Measurements from ENCODE around the gene CMBL. TPM values are rescaled to one million over a fixed set of nuclear protein-coding genes. Genes with fewer than 3 reads are reported as not detected.

The CMBL gene
- polyA plus RNA-seq = 1 to 10 TPM; 1.9 to 2.8 TPM

- no peaks in the 10 kb centered on the region for H3K9me3 ChIP-seq (ENCODE audit: control insufficient read depth in 2 of 2, insufficient read depth in 1 of 2, low read depth in 1 of 2, low read length in 1 of 2)
- peak within 1 kb of the TSS; percentile 66 to 72 for H3K27ac ChIP-seq (ENCODE audit: low read depth in 2 of 2, low read length in 1 of 2)
- peaks cover 0 to 3% of the 10 kb centered on the region in 2 donors for H3K4me1 ChIP-seq (ENCODE audit: control insufficient read depth in 2 of 2, insufficient read depth in 2 of 2, low read length in 1 of 2)
- WGBS, 2 donors = 2 to 3% methylated on average over 56 of the region's 56 CpGs
- H3K27me3 ChIP-seq (ENCODE audit: control insufficient read depth in 1 of 2, insufficient read depth in 2 of 2, low read length in 2 of 2) = no peaks in the 10 kb centered on the region
- no peaks in the 10 kb centered on the region for H3K36me3 ChIP-seq (ENCODE audit: control insufficient read depth in 2 of 2, insufficient read depth in 2 of 2, low read length in 1 of 2)
- H3K4me3 ChIP-seq (ENCODE audit: low read depth in 1 of 2, low read length in 2 of 2) = peak within 1 kb of the TSS; percentile 48 to 60
Measured at GRCh38 chr5:10307206-10308148, at the start of gene CMBL. CMBL (minus strand) TSS chr5:10307902; CDS start chr5:10290762, 17,140 bp downstream.

- peak overlapping the region in 1 of 2 donors; percentile 78 for H3K4me3 ChIP-seq (ENCODE audit: low read depth in 1 of 2, low read length in 2 of 2)
- no peaks in the 10 kb centered on the region for H3K36me3 ChIP-seq (ENCODE audit: control insufficient read depth in 2 of 2, insufficient read depth in 2 of 2, low read length in 1 of 2)
- 21 to 25% methylated on average over 16 of the region's 16 CpGs for WGBS, 2 donors
- no peaks in the 10 kb centered on the region for H3K27me3 ChIP-seq (ENCODE audit: control insufficient read depth in 1 of 2, insufficient read depth in 2 of 2, low read length in 2 of 2)
- H3K4me1 ChIP-seq (ENCODE audit: control insufficient read depth in 2 of 2, insufficient read depth in 2 of 2, low read length in 1 of 2) = peaks cover 0 to 4% of the 10 kb centered on the region in 2 donors
- H3K27ac ChIP-seq (ENCODE audit: low read depth in 2 of 2, low read length in 1 of 2) = peak overlapping the region in 1 of 2 donors; percentile 32
- H3K9me3 ChIP-seq (ENCODE audit: control insufficient read depth in 2 of 2, insufficient read depth in 1 of 2, low read depth in 1 of 2, low read length in 1 of 2) = no peaks in the 10 kb centered on the region
Measured at GRCh38 chr5:10355071-10355889, 47.6 kb upstream of the CMBL start.

GRCh38 chr5:10354048-10354872 lies 46.6 kb upstream of the CMBL start:
- no peaks in the 10 kb centered on the region for H3K36me3 ChIP-seq (ENCODE audit: control insufficient read depth in 2 of 2, insufficient read depth in 2 of 2, low read length in 1 of 2)
- H3K27me3 ChIP-seq (ENCODE audit: control insufficient read depth in 1 of 2, insufficient read depth in 2 of 2, low read length in 2 of 2) = no peaks in the 10 kb centered on the region
- H3K4me1 ChIP-seq (ENCODE audit: control insufficient read depth in 2 of 2, insufficient read depth in 2 of 2, low read length in 1 of 2) = peaks cover 0 to 4% of the 10 kb centered on the region in 2 donors
- peak overlapping the region; percentile 98 for H3K27ac ChIP-seq (ENCODE audit: low read depth in 2 of 2, low read length in 1 of 2)
- H3K9me3 ChIP-seq (ENCODE audit: control insufficient read depth in 2 of 2, insufficient read depth in 1 of 2, low read depth in 1 of 2, low read length in 1 of 2) = no peaks in the 10 kb centered on the region
- 1% methylated on average over 30 to 54 of the region's 54 CpGs for WGBS, 2 donors
- H3K4me3 ChIP-seq (ENCODE audit: low read depth in 1 of 2, low read length in 2 of 2) = peak overlapping the region; percentile 78 to 94

DNA sequence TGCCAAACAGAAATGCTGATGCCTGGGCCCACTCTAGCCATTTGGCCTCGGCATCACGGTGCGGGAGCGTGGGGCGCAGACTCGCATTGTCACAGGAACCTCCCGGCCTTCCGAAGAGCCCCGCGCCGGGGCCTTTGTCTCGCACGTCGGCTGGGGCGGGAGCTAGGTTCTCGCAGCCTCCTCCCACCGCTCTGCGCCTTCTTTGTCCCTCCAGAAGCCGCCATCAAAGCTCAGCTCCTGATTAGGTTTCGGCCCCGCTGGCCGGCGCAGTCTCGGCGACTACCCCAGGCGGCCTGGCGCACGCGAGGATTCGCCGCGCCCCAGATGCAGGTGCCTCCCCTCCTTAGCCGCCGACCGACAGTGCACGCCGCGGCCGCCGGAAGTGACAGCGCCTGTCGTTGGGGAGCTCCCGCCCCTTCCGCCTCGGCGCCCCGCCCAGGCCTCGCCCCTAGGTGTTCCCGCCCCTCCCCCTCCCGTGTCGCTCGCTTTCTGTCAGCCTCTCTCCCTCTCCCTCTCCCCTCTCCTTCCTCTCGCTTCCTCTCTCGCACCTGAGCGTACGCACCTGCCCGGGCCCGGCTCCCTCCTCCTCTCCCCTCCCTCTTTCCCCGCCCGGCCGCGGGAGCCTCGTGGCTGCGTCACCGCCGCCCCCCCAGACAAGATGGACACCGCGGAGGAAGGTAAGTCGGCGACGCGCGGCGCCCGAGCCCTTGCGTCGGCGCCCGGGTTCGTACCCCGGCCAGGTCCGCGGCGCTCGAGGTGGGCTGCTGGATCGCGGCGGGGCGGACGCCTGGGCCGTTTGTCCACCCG lies 45.7 kb upstream of the CMBL start, which contains the start of gene MARCHF6:
Gene MARCHF6, plus strand, starts transcription at position 455 of the 807 bp plus-strand sequence. Its CDS starts 204 bp downstream, at position 659.
- Histone ChIP-seq H3K27me3 (ENCODE audit: control insufficient read depth in 1 of 2, insufficient read depth in 2 of 2, low read length in 2 of 2) (no peaks in the 10 kb centered on the region), H3K36me3 (ENCODE audit: control insufficient read depth in 2 of 2, insufficient read depth in 2 of 2, low read length in 1 of 2) (no peaks in the 10 kb centered on the region), H3K4me3 (ENCODE audit: low read depth in 1 of 2, low read length in 2 of 2) (peak within 1 kb of the TSS; percentile 78 to 94), H3K9me3 (ENCODE audit: control insufficient read depth in 2 of 2, insufficient read depth in 1 of 2, low read depth in 1 of 2, low read length in 1 of 2) (no peaks in the 10 kb centered on the region), H3K27ac (ENCODE audit: low read depth in 2 of 2, low read length in 1 of 2) (peak within 1 kb of the TSS; percentile 98), H3K4me1 (ENCODE audit: control insufficient read depth in 2 of 2, insufficient read depth in 2 of 2, low read length in 1 of 2) (peaks cover 0 to 4% of the 10 kb centered on the region in 2 donors)
- 1% methylated on average over 76 to 92 of the region's 92 CpGs for WGBS, 2 donors

- H3K4me1 ChIP-seq (ENCODE audit: control insufficient read depth in 2 of 2, insufficient read depth in 2 of 2, low read length in 1 of 2) = peaks cover 0 to 4% of the 10 kb centered on the region in 2 donors
- H3K27me3 ChIP-seq (ENCODE audit: control insufficient read depth in 1 of 2, insufficient read depth in 2 of 2, low read length in 2 of 2) = no peaks in the 10 kb centered on the region
- no peaks in the 10 kb centered on the region for H3K9me3 ChIP-seq (ENCODE audit: control insufficient read depth in 2 of 2, insufficient read depth in 1 of 2, low read depth in 1 of 2, low read length in 1 of 2)
- 22 to 24% methylated on average over 19 of the region's 19 CpGs for WGBS, 2 donors
- H3K36me3 ChIP-seq (ENCODE audit: control insufficient read depth in 2 of 2, insufficient read depth in 2 of 2, low read length in 1 of 2) = no peaks in the 10 kb centered on the region
- H3K27ac ChIP-seq (ENCODE audit: low read depth in 2 of 2, low read length in 1 of 2) = peak overlapping the region; percentile 98
- peak overlapping the region; percentile 78 to 94 for H3K4me3 ChIP-seq (ENCODE audit: low read depth in 1 of 2, low read length in 2 of 2)
Measured at GRCh38 chr5:10352430-10353240, 44.9 kb upstream of the CMBL start.

- whole genome bisulfite sequencing, 2 donors = 79 to 86% methylated on average over 8 of the region's 8 CpGs
- no peaks in the 10 kb centered on the region for H3K9me3 ChIP-seq (ENCODE audit: control insufficient read depth in 2 of 2, insufficient read depth in 1 of 2, low read depth in 1 of 2, low read length in 1 of 2)
- H3K4me1 ChIP-seq (ENCODE audit: control insufficient read depth in 2 of 2, insufficient read depth in 2 of 2, low read length in 1 of 2) = peaks cover 0 to 4% of the 10 kb centered on the region in 2 donors
- H3K27ac ChIP-seq (ENCODE audit: low read depth in 2 of 2, low read length in 1 of 2) = peak overlapping the region in 1 of 2 donors; percentile 18
- no peaks in the 10 kb centered on the region for H3K36me3 ChIP-seq (ENCODE audit: control insufficient read depth in 2 of 2, insufficient read depth in 2 of 2, low read length in 1 of 2)
- no peaks in the 10 kb centered on the region for H3K27me3 ChIP-seq (ENCODE audit: control insufficient read depth in 1 of 2, insufficient read depth in 2 of 2, low read length in 2 of 2)
- no peak overlapping the region for H3K4me3 ChIP-seq (ENCODE audit: low read depth in 1 of 2, low read length in 2 of 2)
Measured at GRCh38 chr5:10351919-10352318, 44.2 kb upstream of the CMBL start.

DNA sequence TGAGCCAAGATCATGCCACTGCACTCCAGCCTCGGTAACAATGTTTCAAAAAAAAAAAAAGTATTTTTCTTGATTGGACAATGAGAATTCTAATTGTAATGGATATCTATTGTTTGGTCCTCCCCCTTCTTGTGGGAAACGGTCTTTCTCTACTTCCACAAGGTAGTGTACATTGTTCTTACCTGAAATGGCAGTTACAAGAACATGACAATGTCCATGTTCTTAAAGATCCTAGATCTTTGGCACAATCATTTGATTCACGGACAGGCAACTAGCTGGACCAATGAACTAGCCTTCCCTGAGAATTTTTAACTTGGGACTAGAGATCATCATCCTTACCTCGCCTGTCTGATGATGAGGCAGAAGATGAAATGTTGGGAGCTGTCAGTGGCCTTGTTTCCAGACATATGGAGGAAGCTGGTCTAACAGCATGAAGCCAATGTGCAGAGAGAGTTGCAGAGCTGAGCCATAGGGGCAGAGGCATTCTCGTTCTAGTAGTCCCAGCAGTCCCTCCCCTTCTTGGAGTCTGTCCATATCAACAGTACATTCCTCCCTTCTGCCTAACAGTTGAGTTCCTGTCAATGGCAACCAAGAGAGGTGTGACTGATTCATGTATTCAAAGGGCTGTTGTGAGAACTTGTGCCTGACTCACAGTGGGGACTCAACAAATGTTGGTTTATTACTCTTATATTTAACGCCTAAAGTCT lies 43.6 kb upstream of the CMBL start:
- Histone ChIP-seq H3K9me3 (ENCODE audit: control insufficient read depth in 2 of 2, insufficient read depth in 1 of 2, low read depth in 1 of 2, low read length in 1 of 2) (no peaks in the 10 kb centered on the region), H3K27ac (ENCODE audit: low read depth in 2 of 2, low read length in 1 of 2) (peak overlapping the region in 1 of 2 donors; percentile 9), H3K27me3 (ENCODE audit: control insufficient read depth in 1 of 2, insufficient read depth in 2 of 2, low read length in 2 of 2) (no peaks in the 10 kb centered on the region), H3K36me3 (ENCODE audit: control insufficient read depth in 2 of 2, insufficient read depth in 2 of 2, low read length in 1 of 2) (no peaks in the 10 kb centered on the region), H3K4me3 (ENCODE audit: low read depth in 1 of 2, low read length in 2 of 2) (no peak overlapping the region), H3K4me1 (ENCODE audit: control insufficient read depth in 2 of 2, insufficient read depth in 2 of 2, low read length in 1 of 2) (peaks cover 0 to 4% of the 10 kb centered on the region in 2 donors)
- WGBS, 2 donors = 78 to 83% methylated on average over 6 of the region's 6 CpGs
